ENCODE data around the gene SLC9A8. TPM values are rescaled to one million over a fixed set of nuclear protein-coding genes. Genes with fewer than 3 reads are reported as not detected.

SLC9A8 gene
- total RNA-seq, 2 experiments from 2014 or later = 9.4 to 11.3 TPM

GRCh38 chr20:49821381-49821780 is 8.8 kb downstream of the SLC9A8 start:
- Mint-ChIP-seq H3K4me1 (ENCODE audit: low read depth) (peaks cover 59% of the 10 kb centered on the region), H3K27ac (no peak overlapping the region), H3K27me3 (no peaks in the 10 kb centered on the region), H3K4me3 (no peak overlapping the region), H3K36me3 (ENCODE audit: low read depth) (peaks cover 56% of the 10 kb centered on the region), H3K9me3 (no peaks in the 10 kb centered on the region)
- CTCF ChIA-PET = interaction anchor here (1.0 to 1.6 kb wide), 7 partner anchors 8 to 280 kb away, joined by 3 to 7 read pairs (median 4); partner anchors contain the start of gene SLC9A8
- no peak for TF ChIP-seq CTCF (IDR thresholded peaks at IDR 0.05)
- POLR2A ChIA-PET = no interaction called here
- ATAC-seq (no peak), DNase-seq (no peak)
- intact Hi-C loops (cut with micrococcal nuclease) = no loop called here

GRCh38 chr20:49821870-49822331 is 9.3 kb downstream of the SLC9A8 start:
- intact Hi-C loops (cut with micrococcal nuclease) = no loop called here
- DNase-seq (peak; percentile 17), ATAC-seq (no peak)
- CTCF ChIA-PET = interaction anchor here (1.1 to 1.6 kb wide), 8 partner anchors 9 to 281 kb away, joined by 3 to 7 read pairs (median 3); partner anchors contain the start of gene SLC9A8
- H3K27ac Mint-ChIP-seq = peak overlapping the region; percentile 26
- POLR2A ChIA-PET = interaction anchor here (1.6 to 2.6 kb wide), 2 partner anchors 8 to 9 kb away, joined by 6 to 8 read pairs; partner anchors contain the start of gene SLC9A8
- peaks cover 59% of the 10 kb centered on the region for H3K4me1 Mint-ChIP-seq (ENCODE audit: low read depth)
- H3K27me3 Mint-ChIP-seq = no peaks in the 10 kb centered on the region
- H3K4me3 Mint-ChIP-seq = no peak overlapping the region
- TF ChIP-seq CTCF (IDR thresholded peaks at IDR 0.05) = no peak
- peaks cover 54% of the 10 kb centered on the region for H3K36me3 Mint-ChIP-seq (ENCODE audit: low read depth)
- H3K9me3 Mint-ChIP-seq = no peaks in the 10 kb centered on the region

GRCh38 chr20:49823152-49823847 is 10.7 kb downstream of the SLC9A8 start:
- no peak for TF ChIP-seq CTCF (IDR thresholded peaks at IDR 0.05)
- ATAC-seq = peak; percentile 92
- no peaks in the 10 kb centered on the region for H3K9me3 Mint-ChIP-seq
- H3K27me3 Mint-ChIP-seq = no peaks in the 10 kb centered on the region
- peak overlapping the region; percentile 78 for H3K27ac Mint-ChIP-seq
- intact Hi-C loops (cut with micrococcal nuclease) = no loop called here
- peaks cover 50% of the 10 kb centered on the region for H3K36me3 Mint-ChIP-seq (ENCODE audit: low read depth)
- ChIA-PET POLR2A (interaction anchor here (0.7 to 2.6 kb wide), 5 partner anchors 9 to 124 kb away, joined by 3 to 8 read pairs (median 6); partner anchors contain the start of gene SLC9A8), CTCF (interaction anchor here (0.6 to 3.7 kb wide), 6 partner anchors 10 to 215 kb away, joined by 3 to 27 read pairs (median 3); no protein-coding TSS in a partner anchor)
- no peak for DNase-seq
- peaks cover 52% of the 10 kb centered on the region for H3K4me1 Mint-ChIP-seq (ENCODE audit: low read depth)
- H3K4me3 Mint-ChIP-seq = no peak overlapping the region

- Mint-ChIP-seq H3K4me1 (ENCODE audit: low read depth) (peaks cover 47% of the 10 kb centered on the region), H3K27ac (peak overlapping the region; percentile 78), H3K9me3 (no peaks in the 10 kb centered on the region), H3K27me3 (no peaks in the 10 kb centered on the region), H3K4me3 (no peak overlapping the region), H3K36me3 (ENCODE audit: low read depth) (peaks cover 45% of the 10 kb centered on the region)
- CTCF ChIA-PET = interaction anchor here (0.7 to 3.7 kb wide), 6 partner anchors 8 to 283 kb away, joined by 3 to 27 read pairs (median 3); no protein-coding TSS in a partner anchor
- POLR2A ChIA-PET = interaction anchor here (1.1 to 2.6 kb wide), 2 partner anchors 11 to 22 kb away, joined by 6 to 8 read pairs; partner anchors contain the start of gene SLC9A8
- ATAC-seq (no peak), DNase-seq (no peak)
- intact Hi-C loops (cut with micrococcal nuclease) = no loop called here
- TF ChIP-seq CTCF (IDR thresholded peaks at IDR 0.05) = no peak
These were observed 11.6 kb downstream of the SLC9A8 start for GRCh38 chr20:49824206-49824605.

All from activated CD8-positive, alpha-beta T cell treated with anti-CD3 and anti-CD28 coated beads for 36 hours (primary cell).